DMS53 treated with DMSO at 0.1 percent for 48 hours (cell line): ENCODE data around the gene ERBB3.
"Not testable (repeated sequence)": the region's sequence is repeated elsewhere in the genome, so short reads cannot be mapped to it uniquely, and the experiment has no call there.

Source experiments
- DNase-seq: peaks from one replicate; lab custom pipeline; 2025; ENCODE audit not compliant: unreplicated experiment; lab: John Stamatoyannopoulos, UW

The ERBB3 gene

GRCh38 chr12:56110571-56110970 is 30.6 kb downstream of the ERBB3 start:
- no peak for DNase-seq

- no peak for DNase-seq
These were observed 34.1 kb downstream of the ERBB3 start for GRCh38 chr12:56114084-56114483.

GRCh38 chr12:56115329-56115728 is 35.4 kb downstream of the ERBB3 start:
- DNase-seq: no peak

- DNase-seq: peak; percentile 96
These were observed 36.5 kb downstream of the ERBB3 start, which contains the start of gene RPL41 for GRCh38 chr12:56116267-56117081. Gene RPL41, plus strand, starts transcription at chr12:56116633.

GRCh38 chr12:56117082-56117706 is 37.2 kb downstream of the ERBB3 start:
- DNase-seq: not testable (repeated sequence)

- DNase-seq: peak; percentile 99
These were observed 38.1 kb downstream of the ERBB3 start, which contains the start of gene ZC3H10 for GRCh38 chr12:56117778-56118687. Gene ZC3H10, plus strand, starts transcription at chr12:56118266. Its CDS starts 2,297 bp downstream, at chr12:56120563.

- DNase-seq: no peak
These were observed 38.9 kb downstream of the ERBB3 start for GRCh38 chr12:56118688-56119357.

GRCh38 chr12:56119361-56119796 is 39.4 kb downstream of the ERBB3 start:
- DNase-seq: peak; percentile 79

GRCh38 chr12:56120158-56120846 is 40.3 kb downstream of the ERBB3 start:
- DNase-seq: no peak

- DNase-seq: no peak
These were observed 41.4 kb downstream of the ERBB3 start for GRCh38 chr12:56121204-56121870.

- peak; percentile 80 for DNase-seq
These were observed 42.7 kb downstream of the ERBB3 start for GRCh38 chr12:56122637-56123036.

- no peak for DNase-seq
These were observed 44.2 kb downstream of the ERBB3 start for GRCh38 chr12:56124133-56124532.

GRCh38 chr12:56126732-56127239 is 46.8 kb downstream of the ERBB3 start:
- DNase-seq: no peak

- DNase-seq: no peak
These were observed 47.5 kb downstream of the ERBB3 start for GRCh38 chr12:56127485-56127887.

GRCh38 chr12:56127888-56128669 is 48.1 kb downstream of the ERBB3 start, which contains the start of gene ESYT1:
Gene ESYT1, plus strand, starts transcription at chr12:56128267. Its CDS starts 53 bp downstream, at chr12:56128320.
- peak; percentile 97 for DNase-seq

- DNase-seq: no peak
These were observed 48.8 kb downstream of the ERBB3 start for GRCh38 chr12:56128670-56129205.

- DNase-seq: no peak
These were observed 49.4 kb downstream of the ERBB3 start for GRCh38 chr12:56129206-56129941.
